ENCODE measurements around the gene CEACAM5.

DNA sequence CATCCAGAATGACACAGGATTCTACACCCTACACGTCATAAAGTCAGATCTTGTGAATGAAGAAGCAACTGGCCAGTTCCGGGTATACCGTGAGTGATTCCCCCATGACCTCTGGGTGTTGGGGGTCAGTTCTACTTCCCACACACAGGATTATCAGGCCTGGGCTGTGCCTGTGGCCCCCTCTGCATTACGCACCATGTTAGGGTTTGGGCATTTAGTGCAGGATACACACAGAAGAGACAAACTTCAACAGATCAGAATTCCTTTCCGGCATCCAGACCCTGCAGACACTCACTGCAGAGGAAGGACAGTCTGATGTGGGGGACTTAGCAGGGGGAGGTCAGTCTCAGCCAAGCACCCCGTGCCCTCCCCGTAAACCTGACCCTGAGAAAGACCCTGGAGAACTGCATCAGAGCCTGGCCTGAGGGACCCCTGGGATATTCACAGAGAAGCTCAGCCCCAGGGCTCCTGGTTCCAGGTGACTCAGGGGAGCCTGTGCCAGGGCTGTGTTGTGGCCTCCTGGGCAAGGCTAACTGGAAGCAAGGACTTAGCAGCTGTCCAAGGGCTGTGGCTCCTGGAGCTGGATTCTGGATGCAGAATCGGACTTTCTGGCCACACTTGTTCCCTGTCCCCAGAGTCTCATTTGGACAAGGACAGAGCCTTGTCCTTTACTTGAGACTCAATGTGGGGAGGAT lies 1.7 kb downstream of the CEACAM5 start:
- TF ChIP-seq CTCF (IDR thresholded peaks at IDR 0.05) (no peak), ZFX (IDR thresholded peaks at IDR 0.05; ENCODE audit: borderline replicate concordance) (no peak)

Measured in 22Rv1 (cell line).